RPMI7951 (cell line): ENCODE measurements around the gene CXCR3. TPM values are rescaled to one million over a fixed set of nuclear protein-coding genes. Genes with fewer than 3 reads are reported as not detected.

Experiments
- DNase-seq: peaks from one replicate; pipeline ENCODE4 v3.0.0-alpha.2; 2012; ENCODE audit warnings: low read depth
- total RNA-seq: library from RNA; depleted of rRNA; stranded (reverse); fragments of >200 nt; shearing (Covaris generic); gene quantifications from 2 replicates; pipeline ENCODE4 v1.2.3, GENCODE V29; 2014

Gene CXCR3
- total RNA-seq, 1 experiment from 2014 or later = not detected

DNA sequence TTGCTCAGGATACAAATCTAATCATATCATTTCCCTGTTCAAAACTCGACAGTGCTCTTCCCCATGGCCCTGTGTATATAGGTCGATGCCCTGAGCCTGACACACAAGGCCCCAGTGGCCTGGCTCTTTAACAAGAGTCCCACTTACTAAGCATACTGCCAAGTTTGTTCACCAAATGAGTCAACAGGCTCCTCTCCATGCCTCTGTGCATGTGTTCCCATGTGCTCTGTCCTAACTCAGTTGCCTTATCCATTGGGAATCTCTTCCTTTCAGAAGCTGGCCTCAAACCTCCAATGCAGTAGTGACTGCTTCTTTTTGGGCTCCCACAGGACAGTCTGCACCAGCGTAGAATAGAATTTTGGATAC is 18.9 kb upstream of the CXCR3 start:
- DNase-seq = peak; percentile 34

DNA sequence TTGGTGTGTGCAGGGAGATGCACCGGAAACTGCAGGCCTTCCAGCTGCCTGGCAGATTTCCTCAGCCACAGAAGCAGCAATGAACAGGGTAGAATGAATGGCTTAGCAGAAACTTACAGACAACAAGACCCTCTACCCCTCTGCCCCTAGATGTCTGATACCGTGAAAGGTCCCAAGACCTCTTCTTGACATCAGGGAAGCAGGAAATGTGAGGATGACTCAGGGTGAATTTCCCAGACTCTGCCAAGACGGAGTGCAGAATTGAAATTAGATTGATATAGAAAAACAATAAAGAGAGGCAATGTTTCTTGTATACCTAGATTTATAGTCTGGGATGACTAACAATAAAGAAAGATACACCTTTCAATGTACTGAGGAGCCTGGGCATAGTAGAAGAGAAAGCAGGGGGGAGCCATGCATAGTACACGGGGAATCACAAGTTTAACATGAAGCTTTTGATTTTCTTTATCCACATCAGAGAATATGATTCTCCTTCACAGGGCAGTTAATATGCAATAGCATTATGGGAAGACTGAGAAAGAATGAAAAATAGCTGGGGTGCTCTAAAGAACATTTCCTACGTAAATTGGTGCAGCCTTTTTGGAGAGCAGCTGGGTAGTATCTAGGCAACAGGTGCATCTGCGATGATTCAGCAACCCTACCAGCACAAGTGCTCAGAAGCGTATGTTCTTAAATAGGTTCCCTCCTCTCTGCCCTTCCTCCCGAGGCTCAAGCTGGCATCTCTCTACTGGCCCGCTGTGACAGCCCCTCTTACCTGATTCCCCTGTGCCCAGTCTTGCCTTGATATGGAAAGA is 18.3 kb upstream of the CXCR3 start:
- DNase-seq = no peak

- no peak for DNase-seq
These were observed 16.1 kb upstream of the CXCR3 start for GRCh38 chrX:71634366-71634765.

DNA sequence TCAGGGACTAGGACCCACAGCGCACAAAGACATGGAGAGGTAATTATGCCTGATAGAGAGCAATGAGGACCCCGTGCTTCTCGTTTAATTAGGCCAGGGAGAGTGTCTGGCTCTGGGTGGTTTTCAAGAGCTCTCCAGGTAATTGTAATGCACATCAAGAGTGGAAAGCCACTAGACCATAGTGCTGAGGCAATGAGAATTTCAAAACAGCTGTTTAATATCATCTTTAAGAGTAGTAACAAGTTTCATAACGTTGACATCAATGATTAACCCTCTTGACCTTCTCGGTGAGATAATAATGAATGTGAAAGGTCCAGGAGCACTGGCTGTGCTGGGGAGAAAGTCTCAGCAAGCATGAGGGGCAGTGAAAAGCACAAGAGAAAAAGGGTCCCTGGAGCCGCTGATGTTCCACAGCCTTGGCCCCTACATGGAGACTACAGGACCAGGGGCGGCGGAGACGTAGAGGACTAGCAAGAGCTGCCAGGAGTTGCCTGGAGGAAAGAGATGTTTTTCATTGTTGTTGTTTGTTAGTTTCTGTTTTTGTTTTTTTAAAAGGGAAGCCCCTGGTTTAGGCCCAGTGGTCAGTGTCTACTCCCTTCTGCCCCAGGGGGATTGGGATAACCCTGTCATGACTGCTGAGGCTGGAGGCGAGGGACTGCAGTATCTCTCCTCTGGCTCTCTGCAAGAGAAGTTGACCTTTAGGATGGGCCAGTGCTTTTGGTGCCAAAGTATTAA is 14.8 kb upstream of the CXCR3 start:
- DNase-seq = no peak

GRCh38 chrX:71629467-71629866 is 11.2 kb upstream of the CXCR3 start:
- no peak for DNase-seq

DNA sequence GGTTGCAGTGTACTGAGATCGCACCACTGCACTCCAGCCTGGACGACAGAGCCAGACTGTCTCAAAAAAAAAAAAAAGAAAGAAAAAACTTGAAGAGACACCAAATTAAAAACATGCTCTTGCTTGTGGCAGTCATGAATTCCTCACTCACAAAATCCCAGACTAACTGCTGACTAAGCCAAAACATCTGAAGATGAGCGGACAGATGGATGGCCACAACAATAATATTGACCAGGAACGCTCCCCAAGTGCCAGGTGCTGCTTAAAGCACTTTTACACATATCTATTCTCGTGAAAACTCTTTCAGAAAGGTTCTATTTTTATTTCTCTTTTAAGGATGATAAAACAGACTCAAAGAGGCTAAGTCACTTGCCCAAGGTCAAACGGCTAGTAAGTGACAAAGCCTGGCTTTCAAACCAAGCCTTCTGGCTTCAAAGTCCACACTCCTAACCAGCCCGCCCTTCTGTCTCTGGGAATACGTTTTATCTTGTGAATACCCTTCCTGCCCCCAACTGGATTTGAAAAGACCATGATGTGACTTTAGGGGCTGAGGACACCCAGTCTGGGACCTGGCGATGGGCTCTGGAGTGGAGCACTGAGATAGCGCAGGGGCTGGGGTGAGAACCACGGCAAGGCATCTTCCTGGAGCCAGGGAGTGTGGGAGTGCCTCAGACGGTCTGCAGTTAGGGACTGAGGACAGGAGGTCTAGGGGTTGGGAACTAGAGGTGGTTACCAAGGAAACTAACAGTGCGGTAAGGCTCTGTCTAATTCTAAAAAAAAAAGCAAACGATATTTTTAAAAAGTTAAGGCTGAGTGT is 9.5 kb upstream of the CXCR3 start:
- DNase-seq = no peak

DNA sequence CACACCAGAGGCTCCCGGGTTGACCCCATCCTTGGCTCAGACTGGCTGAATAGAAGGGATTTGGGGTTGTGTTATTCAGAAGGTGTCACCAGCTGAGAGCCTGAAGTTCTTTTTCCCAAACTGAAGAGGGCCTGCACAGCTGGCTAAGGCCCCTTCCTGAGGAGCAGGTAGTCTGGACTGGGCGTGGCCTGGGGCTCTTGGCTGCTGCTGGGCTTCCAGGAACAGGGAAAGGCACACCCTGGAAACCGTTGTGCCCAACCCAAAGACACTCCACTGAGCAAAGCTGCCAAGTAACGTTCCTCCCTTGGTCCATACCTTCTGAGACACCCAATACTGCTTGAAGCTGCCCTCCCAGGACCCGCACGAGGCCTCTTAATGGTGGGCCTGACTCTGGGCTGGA is 8.3 kb upstream of the CXCR3 start:
- no peak for DNase-seq

GRCh38 chrX:71625471-71625870 is 7.2 kb upstream of the CXCR3 start:
- DNase-seq = no peak

DNA sequence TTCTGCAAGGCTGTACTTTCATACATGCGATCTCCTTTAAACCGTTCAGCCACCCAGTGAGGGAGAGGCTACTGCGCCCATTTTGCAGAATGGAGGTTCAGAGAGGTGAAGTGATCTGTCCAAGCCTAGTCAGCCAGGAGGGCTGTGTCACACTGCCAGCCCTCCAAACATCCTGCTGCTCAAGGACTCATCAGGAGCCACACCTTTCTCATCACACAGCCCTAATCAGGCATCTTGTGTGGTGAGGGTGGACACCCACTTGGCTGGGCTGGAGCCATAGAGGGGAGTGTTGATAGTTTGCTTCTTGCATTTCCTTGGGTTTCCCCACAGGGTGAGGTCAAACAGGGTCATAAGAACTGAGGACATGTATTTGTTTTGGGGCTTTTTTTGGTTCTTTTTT is 5.4 kb upstream of the CXCR3 start:
- no peak for DNase-seq

- DNase-seq = peak; percentile 19
These were observed 4.5 kb upstream of the CXCR3 start for GRCh38 chrX:71622576-71623450.

- DNase-seq = no peak
These were observed 3.8 kb upstream of the CXCR3 start for GRCh38 chrX:71622032-71622575.

DNA sequence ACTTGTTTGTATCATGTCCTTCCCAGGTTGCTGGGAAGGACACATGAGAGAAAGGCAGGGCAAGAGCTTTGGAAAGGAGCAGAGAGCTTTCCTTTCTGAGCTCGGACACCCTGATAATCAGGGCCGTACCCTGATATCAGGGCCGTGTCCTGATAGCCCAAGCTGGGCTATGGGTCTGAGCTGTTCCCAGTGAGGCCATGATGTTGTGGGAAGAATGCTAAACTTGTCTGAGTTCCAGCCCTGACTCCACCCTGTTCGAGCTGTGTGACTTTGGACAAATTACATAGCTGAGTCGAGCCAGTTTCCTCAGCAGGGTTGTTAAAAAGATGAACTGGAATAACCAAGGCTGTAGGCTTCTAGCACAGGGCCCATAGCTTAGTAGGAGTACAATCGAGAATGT is 3.3 kb upstream of the CXCR3 start:
- no peak for DNase-seq

- no peak for DNase-seq
These were observed 1.7 kb upstream of the CXCR3 start for GRCh38 chrX:71619986-71620385.

- no peak for DNase-seq
These were observed 882 bp upstream of the CXCR3 start for GRCh38 chrX:71619193-71619592.

DNA sequence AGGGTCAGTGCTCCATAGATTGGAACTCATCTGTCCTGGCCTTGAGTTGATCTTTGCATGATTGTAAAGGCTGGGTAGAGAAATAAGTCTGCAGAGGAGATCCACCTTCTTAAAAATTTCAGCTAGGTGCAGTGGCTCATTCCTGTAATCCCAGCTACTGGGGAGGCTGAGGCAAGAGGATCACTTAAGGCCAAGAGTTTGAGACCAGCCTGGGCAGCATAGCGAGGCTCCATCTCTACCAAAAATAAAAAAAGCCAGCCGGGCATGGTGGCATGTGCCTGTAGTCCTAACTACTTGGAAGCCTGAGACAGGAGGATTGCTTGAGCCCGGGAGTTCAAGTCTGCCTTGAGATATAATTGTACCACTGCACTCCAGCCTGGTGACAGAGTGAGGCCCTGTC is 476 bp upstream of the CXCR3 start:
- no peak for DNase-seq

DNA sequence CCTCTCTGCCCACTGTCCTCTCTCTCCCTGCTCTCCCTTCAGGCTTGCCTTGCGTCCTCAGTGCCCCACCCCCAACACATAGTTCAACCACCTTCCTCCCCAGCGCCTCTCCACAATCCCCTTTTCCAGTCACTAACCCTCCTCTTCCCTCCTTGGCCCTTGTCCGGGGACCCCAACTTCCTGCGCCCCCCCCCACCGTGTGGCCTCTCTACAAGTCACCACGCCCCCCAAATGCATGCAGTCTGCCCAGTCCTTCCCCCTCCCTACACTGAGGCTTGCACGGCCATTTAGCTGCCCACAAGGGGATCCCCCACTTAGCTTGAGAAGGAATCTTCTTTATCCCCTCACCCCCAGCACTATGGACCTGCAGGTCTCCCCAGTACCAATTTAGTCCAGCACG is 569 bp downstream of the CXCR3 start:
- DNase-seq = no peak

- DNase-seq = no peak
These were observed 1.4 kb downstream of the CXCR3 start for GRCh38 chrX:71616672-71617529.

- no peak for DNase-seq
These were observed 2.4 kb downstream of the CXCR3 start for GRCh38 chrX:71615954-71616353.

GRCh38 chrX:71615056-71615455 is 3.3 kb downstream of the CXCR3 start:
- DNase-seq = no peak

DNA sequence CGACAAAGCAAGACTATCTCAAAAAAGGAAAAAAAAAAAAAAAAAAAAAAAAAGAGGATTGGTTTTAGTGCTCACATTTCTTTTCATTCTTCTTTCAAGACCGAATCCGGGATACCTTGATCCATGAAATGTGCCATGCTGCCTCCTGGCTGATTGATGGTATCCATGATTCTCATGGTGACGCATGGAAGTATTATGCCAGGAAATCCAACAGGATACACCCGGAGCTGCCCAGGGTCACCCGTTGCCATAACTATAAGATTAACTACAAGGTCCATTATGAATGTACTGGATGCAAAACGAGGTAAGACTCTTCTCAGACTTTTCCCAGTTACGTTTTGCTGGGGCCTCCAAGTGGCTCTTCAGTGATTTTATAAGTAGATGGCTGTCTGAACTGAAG is 6.1 kb downstream of the CXCR3 start:
- DNase-seq = no peak
